ENCODE results near the gene ZFY.

- TF ChIP-seq CTCF (IDR thresholded peaks at IDR 0.05): no peak
- no peak for TF ChIP-seq GABPA (IDR thresholded peaks at IDR 0.05; ENCODE audit: low read depth)
- no peak for TF ChIP-seq SMC3 (IDR thresholded peaks at IDR 0.05; ENCODE audit: low read depth, low read length)
- TF ChIP-seq MXI1 (IDR thresholded peaks at IDR 0.05; ENCODE audit: low read depth, low read length): no peak
- no peak for TF ChIP-seq RCOR1 (IDR thresholded peaks at IDR 0.05; ENCODE audit: low read length)
- TF ChIP-seq RAD21 (IDR thresholded peaks at IDR 0.05; ENCODE audit: low read length): no peak
- no peak for TF ChIP-seq MAX (IDR thresholded peaks at IDR 0.05; ENCODE audit: low read depth)
- TF ChIP-seq YY1 (IDR thresholded peaks at IDR 0.05; ENCODE audit: low read depth): no peak
- no peak for TF ChIP-seq NRF1 (IDR thresholded peaks at IDR 0.05; ENCODE audit: low read depth, low read length)
- no peak for TF ChIP-seq POLR2AphosphoS5 (IDR thresholded peaks at IDR 0.05; ENCODE audit: low read depth, low read length)
Measured at GRCh38 chrY:2984491-2984890, 49.3 kb downstream of the ZFY start.

All from SK-N-SH (cell line).